B cell (primary cell): ENCODE measurements around the gene COMMD4. TPM values are rescaled to one million over a fixed set of nuclear protein-coding genes. Genes with fewer than 3 reads are reported as not detected.

Source experiments
- ATAC-seq: fragments of 200-7000 bp; cut with Tn5 transposase; one replicate; pipeline ENCODE4 v1.10.0; 2021; ENCODE audit warnings: low read depth, mild to moderate bottlenecking, moderate number of reproducible peaks, moderate library complexity
- CTCF ChIA-PET: fragments of 350-600 bp; sonication (Branson Sonifier 250); formaldehyde crosslinking; loops from one replicate; lab custom pipeline; 2021; ENCODE audit warnings: antibody characterized with exemption, inconsistent platforms; lab: Charles Lee
- POLR2A ChIA-PET: fragments of 350-600 bp; sonication (Branson Sonifier 250); formaldehyde crosslinking; loops from one replicate; lab custom pipeline; 2021; ENCODE audit warnings: antibody characterized with exemption; lab: Charles Lee
- DNase-seq: peaks from one replicate; pipeline ENCODE4 v3.0.0; 2013
- H2AFZ ChIP-seq: 2 replicates; pipeline ENCODE4 v1.6.1; 2012; ENCODE audit warnings: mild to moderate bottlenecking, low read depth, low read length; ENCODE audit not compliant: insufficient read depth, poor library complexity, severe bottlenecking
- H3K27ac ChIP-seq, 2 donors: 1 replicate in 1 of 2; 2 replicates in 1 of 2; pipeline ENCODE4 v1.5.1; 2012 to 2013; ENCODE audit warnings: low read length in 2 of 2, mild to moderate bottlenecking in 2 of 2, moderate library complexity in 1 of 2
- H3K27me3 ChIP-seq, 4 experiments: fragments of 200-600 bp in 1 of 4; sonication (generic) in 1 of 4; replicated peaks in 1 of 4; 1 replicate in 2 of 4; 2 replicates in 2 of 4; pipeline versions ENCODE4 v1.6.1 to v1.7.0; 2013 to 2016; ENCODE audit warnings: low read length in 3 of 4, mild to moderate bottlenecking in 2 of 4, mixed read lengths in 1 of 4, moderate library complexity in 1 of 4; ENCODE audit not compliant: insufficient read depth in 4 of 4, control insufficient read depth in 3 of 4; ENCODE audit errors: control extremely low read depth in 1 of 4
- H3K36me3 ChIP-seq, 2 experiments: replicated peaks in 1 of 2; 1 replicate in 1 of 2; 2 replicates in 1 of 2; pipeline versions ENCODE4 v1.6.1 to v1.7.1; 2013; ENCODE audit warnings: low read length in 1 of 2; ENCODE audit not compliant: insufficient read depth in 2 of 2, control insufficient read depth in 1 of 2; ENCODE audit errors: control extremely low read depth in 1 of 2, extremely low read depth in 1 of 2
- H3K4me1 ChIP-seq, 2 donors: fragments of 200-600 bp in 1 of 2; sonication (generic) in 1 of 2; 1 replicate in 1 of 2; 2 replicates in 1 of 2; pipeline versions ENCODE4 v1.5.1 to v1.6.1; 2013 to 2017; ENCODE audit warnings: low read length in 2 of 2; ENCODE audit not compliant: control insufficient read depth in 2 of 2, insufficient read depth in 2 of 2
- H3K4me2 ChIP-seq: replicated peaks from 2 replicates; pipeline ENCODE3; 2012; ENCODE audit warnings: mild to moderate bottlenecking, low read depth, low read length; ENCODE audit not compliant: poor library complexity, severe bottlenecking
- H3K4me3 ChIP-seq, 5 experiments: fragments of 200-600 bp in 1 of 5; sonication (generic) in 1 of 5; 1 replicate in 3 of 5; 2 replicates in 2 of 5; pipeline versions ENCODE4 v1.5.1 to v1.7.0; 2011 to 2016; ENCODE audit warnings: low read length in 4 of 5, mild to moderate bottlenecking in 4 of 5, low read depth in 2 of 5, control low read depth in 1 of 5, moderate library complexity in 1 of 5; ENCODE audit not compliant: insufficient read depth in 1 of 5; ENCODE audit errors: control extremely low read depth in 1 of 5, extremely low read depth in 1 of 5
- H3K79me2 ChIP-seq: fragments of 200-600 bp; sonication (generic); one replicate; pipeline ENCODE4 v1.6.0; 2016; ENCODE audit warnings: low read length; ENCODE audit not compliant: control insufficient read depth, insufficient read depth
- H3K9ac ChIP-seq: fragments of 200-600 bp; sonication (generic); 2 replicates; pipeline ENCODE4 v1.6.1; 2017; ENCODE audit warnings: mild to moderate bottlenecking, low read length, moderate library complexity
- H3K9me3 ChIP-seq, 3 donors: one replicate each; pipeline versions ENCODE4 v1.6.1 to v1.7.1; 2013; ENCODE audit warnings: low read length in 2 of 3; ENCODE audit not compliant: control insufficient read depth in 2 of 3, insufficient read depth in 1 of 3; ENCODE audit errors: control extremely low read depth in 1 of 3
- H4K20me1 ChIP-seq: 2 replicates; pipeline ENCODE4 v1.6.0; 2012; ENCODE audit warnings: mild to moderate bottlenecking, low read length; ENCODE audit not compliant: insufficient read depth, control insufficient read depth, poor library complexity, severe bottlenecking
- H3K27ac Mint-ChIP-seq: one replicate; pipeline ENCODE4 v1.8.0; 2021; ENCODE audit warnings: mixed read lengths
- H3K27me3 Mint-ChIP-seq: one replicate; pipeline ENCODE4 v1.8.0; 2021; ENCODE audit warnings: mixed read lengths
- H3K4me1 Mint-ChIP-seq: one replicate; pipeline ENCODE4 v1.8.0; 2021; ENCODE audit warnings: mixed read lengths
- H3K4me3 Mint-ChIP-seq: one replicate; pipeline ENCODE4 v1.8.0; 2021; ENCODE audit warnings: mixed read lengths
- H3K9me3 Mint-ChIP-seq: one replicate; pipeline ENCODE4 v1.8.0; 2022; ENCODE audit warnings: mixed read lengths; ENCODE audit not compliant: insufficient read depth
- EZH2 ChIP-seq: IDR thresholded peaks from 2 replicates; pipeline ENCODE4 v1.6.1; 2012; ENCODE audit warnings: borderline replicate concordance, low read depth, mild to moderate bottlenecking, moderate library complexity, low read length; ENCODE audit not compliant: insufficient read depth, poor library complexity, severe bottlenecking
- WGBS: methylation state at CpG from one replicate; pipeline ENCODE4 v1.1.5; 2013; ENCODE audit warnings: missing lambda C conversion rate; ENCODE audit not compliant: insufficient coverage; 5-methylcytosine and 5-hydroxymethylcytosine counted together
- intact Hi-C: fragments of 100-400 bp; cut with micrococcal nuclease; formaldehyde crosslinking; loops from one replicate; pipeline ENCODE4 v1.10.0; 2022
- polyA plus RNA-seq: library from polyadenylated mRNA; depleted of rRNA; stranded (reverse); fragments of >200 nt; gene quantifications from 2 replicates; pipeline ENCODE4 v1.2.3, GENCODE V29; 2012
- total RNA-seq, 2 donors: library from RNA; stranded (reverse); fragments of 120-200 nt in 1 of 2; gene quantifications; 1 replicate in 1 of 2; 2 replicates in 1 of 2; pipeline versions ENCODE4 v1.2.3 to v1.2.4, GENCODE V29; 2013 to 2022
- TF ChIP-seq, protein P1 (sequence below): fragments of 200-600 bp; IDR thresholded peaks from one replicate; pipeline ENCODE4 v1.8.0; 2022; ENCODE audit warnings: antibody characterized with exemption, mild to moderate bottlenecking

COMMD4 gene
- total and polyA plus RNA-seq, 2 donors (not counting 1 experiment from before 2014, with no cell fraction given): 57.9 to 63.5 TPM

DNA sequence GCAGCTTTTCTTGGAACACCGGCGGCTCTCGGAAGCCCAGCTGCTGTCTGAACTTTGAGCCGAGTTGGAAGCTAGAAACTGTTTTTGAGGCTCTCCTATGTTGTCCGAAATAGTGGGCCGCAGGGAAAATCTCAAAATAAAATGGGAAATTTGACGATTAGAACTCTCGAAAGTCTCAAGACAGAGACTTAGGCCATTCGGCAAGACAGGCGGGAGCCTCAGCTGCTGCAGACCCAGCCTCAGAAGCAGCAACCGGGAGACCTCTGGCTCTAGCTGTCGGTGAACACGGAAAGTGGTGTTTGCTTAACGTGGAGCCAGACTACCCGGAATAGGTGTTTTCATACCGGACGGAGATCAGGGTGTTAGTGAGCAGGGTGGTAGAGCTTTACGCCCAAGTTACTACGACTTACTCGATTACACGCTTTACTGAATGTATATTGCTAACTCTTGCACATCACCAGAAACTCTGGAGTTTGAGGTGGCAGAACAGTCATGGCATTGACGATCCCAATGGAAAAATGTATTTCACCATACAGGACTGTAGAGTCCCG is 32.9 kb downstream of the COMMD4 start:
- TF ChIP-seq EZH2: no peak
- TF ChIP-seq, protein P1, sequence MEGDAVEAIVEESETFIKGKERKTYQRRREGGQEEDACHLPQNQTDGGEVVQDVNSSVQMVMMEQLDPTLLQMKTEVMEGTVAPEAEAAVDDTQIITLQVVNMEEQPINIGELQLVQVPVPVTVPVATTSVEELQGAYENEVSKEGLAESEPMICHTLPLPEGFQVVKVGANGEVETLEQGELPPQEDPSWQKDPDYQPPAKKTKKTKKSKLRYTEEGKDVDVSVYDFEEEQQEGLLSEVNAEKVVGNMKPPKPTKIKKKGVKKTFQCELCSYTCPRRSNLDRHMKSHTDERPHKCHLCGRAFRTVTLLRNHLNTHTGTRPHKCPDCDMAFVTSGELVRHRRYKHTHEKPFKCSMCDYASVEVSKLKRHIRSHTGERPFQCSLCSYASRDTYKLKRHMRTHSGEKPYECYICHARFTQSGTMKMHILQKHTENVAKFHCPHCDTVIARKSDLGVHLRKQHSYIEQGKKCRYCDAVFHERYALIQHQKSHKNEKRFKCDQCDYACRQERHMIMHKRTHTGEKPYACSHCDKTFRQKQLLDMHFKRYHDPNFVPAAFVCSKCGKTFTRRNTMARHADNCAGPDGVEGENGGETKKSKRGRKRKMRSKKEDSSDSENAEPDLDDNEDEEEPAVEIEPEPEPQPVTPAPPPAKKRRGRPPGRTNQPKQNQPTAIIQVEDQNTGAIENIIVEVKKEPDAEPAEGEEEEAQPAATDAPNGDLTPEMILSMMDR: no peak
- intact Hi-C loops: loop anchor here (1.0 to 5.0 kb wide), 4 partner anchors 18 to 431 kb away; partner anchors contain the start of genes COX5A, IMP3 and SNUPN
- POLR2A ChIA-PET: interaction anchor here (1.1 to 3.9 kb wide), 6 partner anchors 16 to 271 kb away, joined by 3 to 62 read pairs (median 12); partner anchors contain the start of genes IMP3, NEIL1 and SIN3A
- Histone ChIP-seq H3K4me2 (peak overlapping the region; percentile 96), H3K79me2 (peaks cover 4% of the 10 kb centered on the region), H3K27ac (peak overlapping the region; percentile 98 to 99), H4K20me1 (peaks cover 7% of the 10 kb centered on the region), H3K4me3 (peak overlapping the region; percentile 74 to 96 (median 87)), H2AFZ (peak overlapping the region; percentile 73), H3K4me1 (peaks cover 13 to 19% of the 10 kb centered on the region in 2 donors), H3K9me3 (no peaks in the 10 kb centered on the region), H3K9ac (peak overlapping the region; percentile 96), H3K27me3 (no peaks in the 10 kb centered on the region), H3K36me3 (peaks cover 0 to 43% of the 10 kb centered on the region in 2 experiments)
- no peak for ATAC-seq
- no peak for DNase-seq
- peak overlapping the region; percentile 95 for H3K27ac Mint-ChIP-seq
- H3K27me3 Mint-ChIP-seq: no peaks in the 10 kb centered on the region
- CTCF ChIA-PET: interaction anchor here (0.5 to 4.3 kb wide), 21 partner anchors 11 to 340 kb away, joined by 3 to 52 read pairs (median 5); partner anchors contain the start of genes C15orf39, COMMD4, IMP3 and NEIL1
- peak overlapping the region; percentile 93 for H3K4me3 Mint-ChIP-seq
- H3K9me3 Mint-ChIP-seq: no peaks in the 10 kb centered on the region
- 2% methylated on average over 19 of the region's 23 CpGs for WGBS
- H3K4me1 Mint-ChIP-seq: peaks cover 27% of the 10 kb centered on the region
